ENCODE data around the gene KIF17.

The KIF17 gene

GRCh38 chr1:20742671-20743070 is 24.9 kb upstream of the KIF17 start:
- DNase-seq (ENCODE audit: extremely low read depth, low read depth) = no peak
- TF ChIP-seq CTCF (IDR thresholded peaks at IDR 0.05; ENCODE audit: low read depth, low read length, missing control alignments) = no peak
- no peak overlapping the region for H3K4me3 ChIP-seq (replicated peaks; ENCODE audit: low read depth, low read length)

GRCh38 chr1:20740781-20741180 is 23.0 kb upstream of the KIF17 start:
- no peak overlapping the region for H3K4me3 ChIP-seq (replicated peaks; ENCODE audit: low read depth, low read length)
- TF ChIP-seq CTCF (IDR thresholded peaks at IDR 0.05; ENCODE audit: low read depth, low read length, missing control alignments) = no peak
- no peak for DNase-seq (ENCODE audit: extremely low read depth, low read depth)

- H3K4me3 ChIP-seq (replicated peaks; ENCODE audit: low read depth, low read length) = no peak overlapping the region
- no peak for TF ChIP-seq CTCF (IDR thresholded peaks at IDR 0.05; ENCODE audit: low read depth, low read length, missing control alignments)
- DNase-seq (ENCODE audit: extremely low read depth, low read depth) = no peak
Observed at GRCh38 chr1:20739225-20739624, 21.4 kb upstream of the KIF17 start.

GRCh38 chr1:20735581-20736111 is 17.8 kb upstream of the KIF17 start:
- TF ChIP-seq CTCF (IDR thresholded peaks at IDR 0.05; ENCODE audit: low read depth, low read length, missing control alignments) = no peak
- H3K4me3 ChIP-seq (replicated peaks; ENCODE audit: low read depth, low read length) = no peak overlapping the region
- no peak for DNase-seq (ENCODE audit: extremely low read depth, low read depth)

- no peak for DNase-seq (ENCODE audit: extremely low read depth, low read depth)
- peak overlapping the region; percentile 59 for H3K4me3 ChIP-seq (replicated peaks; ENCODE audit: low read depth, low read length)
- peak; percentile 0 for TF ChIP-seq CTCF (IDR thresholded peaks at IDR 0.05; ENCODE audit: low read depth, low read length, missing control alignments)
Observed at GRCh38 chr1:20733360-20733975, 15.7 kb upstream of the KIF17 start.

- peak; percentile 95 for DNase-seq (ENCODE audit: extremely low read depth, low read depth)
- H3K4me3 ChIP-seq (replicated peaks; ENCODE audit: low read depth, low read length) = peak within 1 kb of the TSS; percentile 59
- TF ChIP-seq CTCF (IDR thresholded peaks at IDR 0.05; ENCODE audit: low read depth, low read length, missing control alignments) = peak; percentile 30
Observed at GRCh38 chr1:20732588-20733359, 15.0 kb upstream of the KIF17 start, which contains the start of gene SH2D5. Gene SH2D5 (minus strand): TSS chr1:20732703. CDS start chr1:20728044, 4,659 bp downstream.

All from HFF-Myc (cell line).